DMS53 treated with DMSO at 0.1 percent for 48 hours (cell line): ENCODE measurements around the gene TMEM182.

Source experiments
- DNase-seq: peaks from one replicate; lab custom pipeline; 2025; ENCODE audit not compliant: unreplicated experiment; lab: John Stamatoyannopoulos, UW

The TMEM182 gene

GRCh38 chr2:102852867-102853266 is 91.0 kb downstream of the TMEM182 start:
- no peak for DNase-seq
